ENCODE data around the gene ZNF579. TPM values are rescaled to one million over a fixed set of nuclear protein-coding genes. Genes with fewer than 3 reads are reported as not detected.

ZNF579 gene
- total RNA-seq, 1 donor from 2014 or later = 1.8 TPM

GRCh38 chr19:55599842-55600661, 19.4 kb upstream of the ZNF579 start, which contains the start of gene ZNF524:
ZNF524 (plus strand) TSS chr19:55600288; CDS start chr19:55602113, 1,825 bp downstream.
- no peaks in the 10 kb centered on the region for H3K27me3 ChIP-seq (ENCODE audit: control insufficient read depth, insufficient read depth, low read length)
- peaks cover 8% of the 10 kb centered on the region for H3K36me3 ChIP-seq (ENCODE audit: control insufficient read depth, insufficient read depth, low read length)
- TF ChIP-seq, protein P1, sequence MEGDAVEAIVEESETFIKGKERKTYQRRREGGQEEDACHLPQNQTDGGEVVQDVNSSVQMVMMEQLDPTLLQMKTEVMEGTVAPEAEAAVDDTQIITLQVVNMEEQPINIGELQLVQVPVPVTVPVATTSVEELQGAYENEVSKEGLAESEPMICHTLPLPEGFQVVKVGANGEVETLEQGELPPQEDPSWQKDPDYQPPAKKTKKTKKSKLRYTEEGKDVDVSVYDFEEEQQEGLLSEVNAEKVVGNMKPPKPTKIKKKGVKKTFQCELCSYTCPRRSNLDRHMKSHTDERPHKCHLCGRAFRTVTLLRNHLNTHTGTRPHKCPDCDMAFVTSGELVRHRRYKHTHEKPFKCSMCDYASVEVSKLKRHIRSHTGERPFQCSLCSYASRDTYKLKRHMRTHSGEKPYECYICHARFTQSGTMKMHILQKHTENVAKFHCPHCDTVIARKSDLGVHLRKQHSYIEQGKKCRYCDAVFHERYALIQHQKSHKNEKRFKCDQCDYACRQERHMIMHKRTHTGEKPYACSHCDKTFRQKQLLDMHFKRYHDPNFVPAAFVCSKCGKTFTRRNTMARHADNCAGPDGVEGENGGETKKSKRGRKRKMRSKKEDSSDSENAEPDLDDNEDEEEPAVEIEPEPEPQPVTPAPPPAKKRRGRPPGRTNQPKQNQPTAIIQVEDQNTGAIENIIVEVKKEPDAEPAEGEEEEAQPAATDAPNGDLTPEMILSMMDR (IDR thresholded peaks at IDR 0.05; ENCODE audit: insufficient read depth, low read length, severe bottlenecking) = no peak
- peak; percentile 80 for DNase-seq (ENCODE audit: low read depth)
- peak within 1 kb of the TSS; percentile 85 for H3K4me3 ChIP-seq (ENCODE audit: low read depth, low read length)
- no peak for FAIRE-seq

- Histone ChIP-seq H3K36me3 (ENCODE audit: control insufficient read depth, insufficient read depth, low read length) (peaks cover 8% of the 10 kb centered on the region), H3K4me3 (ENCODE audit: low read depth, low read length) (peak within 1 kb of the TSS; percentile 85), H3K27me3 (ENCODE audit: control insufficient read depth, insufficient read depth, low read length) (no peaks in the 10 kb centered on the region)
- DNase-seq (ENCODE audit: low read depth) = peak; percentile 92
- FAIRE-seq = no peak
- TF ChIP-seq, protein P1 (IDR thresholded peaks at IDR 0.05; ENCODE audit: insufficient read depth, low read length, severe bottlenecking) = no peak
Observed at GRCh38 chr19:55599468-55599841, 18.8 kb upstream of the ZNF579 start, which contains the start of gene FIZ1. FIZ1 (minus strand) TSS chr19:55599517; CDS start chr19:55597865, 1,652 bp downstream.

- FAIRE-seq = no peak
- TF ChIP-seq, protein P1 (IDR thresholded peaks at IDR 0.05; ENCODE audit: insufficient read depth, low read length, severe bottlenecking) = no peak
- H3K36me3 ChIP-seq (ENCODE audit: control insufficient read depth, insufficient read depth, low read length) = peaks cover 8% of the 10 kb centered on the region
- peak overlapping the region; percentile 85 for H3K4me3 ChIP-seq (ENCODE audit: low read depth, low read length)
- peak; percentile 88 for DNase-seq (ENCODE audit: low read depth)
- H3K27me3 ChIP-seq (ENCODE audit: control insufficient read depth, insufficient read depth, low read length) = no peaks in the 10 kb centered on the region
Observed at GRCh38 chr19:55598719-55599467, 18.2 kb upstream of the ZNF579 start.

- no peaks in the 10 kb centered on the region for H3K27me3 ChIP-seq (ENCODE audit: control insufficient read depth, insufficient read depth, low read length)
- H3K4me3 ChIP-seq (ENCODE audit: low read depth, low read length) = no peak overlapping the region
- H3K36me3 ChIP-seq (ENCODE audit: control insufficient read depth, insufficient read depth, low read length) = peaks cover 8% of the 10 kb centered on the region
- no peak for DNase-seq (ENCODE audit: low read depth)
- no peak for FAIRE-seq
- TF ChIP-seq, protein P1 (IDR thresholded peaks at IDR 0.05; ENCODE audit: insufficient read depth, low read length, severe bottlenecking) = no peak
Observed at GRCh38 chr19:55598034-55598433, 17.4 kb upstream of the ZNF579 start.

DNA sequence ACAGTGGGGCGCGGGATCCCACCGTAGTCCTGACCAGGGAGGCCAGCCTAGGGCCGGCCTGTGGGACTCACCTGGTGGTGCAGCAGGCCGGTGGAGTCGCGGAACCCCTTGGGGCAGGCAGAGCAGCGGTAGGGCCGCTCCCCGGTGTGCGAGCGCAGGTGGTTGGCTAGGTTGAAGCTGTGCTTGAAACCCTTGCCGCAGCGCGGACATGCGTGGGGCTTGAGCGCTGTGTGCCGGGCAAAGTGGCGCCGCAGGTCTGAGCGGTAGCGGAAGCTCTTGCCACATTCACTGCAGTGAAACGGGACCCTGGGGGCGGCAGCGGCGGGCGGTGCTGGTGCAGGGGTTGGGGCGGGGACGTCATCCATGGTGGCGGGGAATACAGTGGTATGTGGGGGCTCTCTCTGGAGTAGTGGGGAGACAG, 16.9 kb upstream of the ZNF579 start:
- no peak overlapping the region for H3K4me3 ChIP-seq (ENCODE audit: low read depth, low read length)
- FAIRE-seq (no peak), DNase-seq (ENCODE audit: low read depth) (no peak)
- TF ChIP-seq, protein P1 (IDR thresholded peaks at IDR 0.05; ENCODE audit: insufficient read depth, low read length, severe bottlenecking) = no peak
- H3K27me3 ChIP-seq (ENCODE audit: control insufficient read depth, insufficient read depth, low read length) = no peaks in the 10 kb centered on the region
- H3K36me3 ChIP-seq (ENCODE audit: control insufficient read depth, insufficient read depth, low read length) = peaks cover 6% of the 10 kb centered on the region

Measured in bronchial epithelial cell (primary cell).